ENCODE measurements around the gene CYP4F11. TPM values are rescaled to one million over a fixed set of nuclear protein-coding genes. Genes with fewer than 3 reads are reported as not detected.
"Not testable (repeated sequence)": the region's sequence is repeated elsewhere in the genome, so short reads cannot be mapped to it uniquely, and the experiment has no call there.

Gene CYP4F11
- total and polyA plus RNA-seq, 12 donors = 0.09 to 2.1 (median 0.56) TPM; not detected in 4

GRCh38 chr19:15911599-15912235 lies 22.6 kb downstream of the CYP4F11 start:
- Histone ChIP-seq H3K9me3 (peaks cover 0 to 24% (median 4%) of the 10 kb centered on the region in 11 donors), H3K4me3 (no peak overlapping the region), H3K27ac (no peak overlapping the region), H3K4me1 (no peaks in the 10 kb centered on the region), H3K27me3 (peaks cover 0 to 93% (median 63%) of the 10 kb centered on the region in 7 donors), H3K36me3 (no peaks in the 10 kb centered on the region)
- TF ChIP-seq CTCF (IDR thresholded peaks at IDR 0.05) = no peak
- DNase-seq = no peak
- 3% methylated on average over 41 to 44 of the region's 44 CpGs for WGBS, 2 donors
- ATAC-seq = no peak
- intact Hi-C loops (cut with DNase I) = no loop called here

GRCh38 chr19:15905026-15905425 lies 29.3 kb downstream of the CYP4F11 start:
- no peak overlapping the region for H3K27ac ChIP-seq
- ATAC-seq (no peak), DNase-seq (no peak)
- H3K4me1 ChIP-seq = no peaks in the 10 kb centered on the region
- peaks cover 0 to 51% (median 28%) of the 10 kb centered on the region in 7 donors for H3K27me3 ChIP-seq
- TF ChIP-seq CTCF (IDR thresholded peaks at IDR 0.05) = no peak
- no peaks in the 10 kb centered on the region for H3K36me3 ChIP-seq
- intact Hi-C loops (cut with DNase I) = no loop called here
- peaks cover 0 to 8% (median 0%) of the 10 kb centered on the region in 11 donors for H3K9me3 ChIP-seq
- H3K4me3 ChIP-seq = no peak overlapping the region

- H3K9me3 ChIP-seq; ATAC-seq; H3K27ac ChIP-seq; H3K36me3 ChIP-seq; H3K4me3 ChIP-seq; intact Hi-C loops (cut with DNase I); H3K4me1 ChIP-seq; DNase-seq: not testable (repeated sequence)
- peaks cover 0 to 52% (median 30%) of the 10 kb centered on the region in 7 donors for H3K27me3 ChIP-seq
- 90 to 91% methylated on average over 29 of the region's 29 CpGs for WGBS, 2 donors
Observed at GRCh38 chr19:15902898-15903297, 31.4 kb downstream of the CYP4F11 start.

- intact Hi-C loops (cut with DNase I) = no loop called here
- ATAC-seq (no peak), DNase-seq (no peak)
- Histone ChIP-seq H3K27me3 (peaks cover 0 to 52% (median 31%) of the 10 kb centered on the region in 7 donors), H3K9me3 (peaks cover 0 to 8% (median 0%) of the 10 kb centered on the region in 11 donors), H3K27ac (no peak overlapping the region), H3K4me1 (no peaks in the 10 kb centered on the region), H3K36me3 (no peaks in the 10 kb centered on the region), H3K4me3 (no peak overlapping the region)
- no peak for TF ChIP-seq CTCF (IDR thresholded peaks at IDR 0.05)
- WGBS, 2 donors = 83 to 86% methylated on average over 11 of the region's 11 CpGs
Observed at GRCh38 chr19:15902254-15902653, 32.1 kb downstream of the CYP4F11 start.

GRCh38 chr19:15900504-15900903 lies 33.8 kb downstream of the CYP4F11 start:
- ATAC-seq = no peak
- Histone ChIP-seq H3K27me3 (peaks cover 0 to 48% (median 28%) of the 10 kb centered on the region in 7 donors), H3K36me3 (no peaks in the 10 kb centered on the region), H3K9me3 (peaks cover 0 to 8% (median 0%) of the 10 kb centered on the region in 11 donors), H3K4me3 (no peak overlapping the region), H3K27ac (no peak overlapping the region), H3K4me1 (no peaks in the 10 kb centered on the region)
- WGBS, 2 donors = 76 to 86% methylated on average over 9 to 11 of the region's 11 CpGs
- intact Hi-C loops (cut with DNase I) = no loop called here
- no peak for TF ChIP-seq CTCF (IDR thresholded peaks at IDR 0.05)
- DNase-seq = no peak

GRCh38 chr19:15900032-15900431 lies 34.3 kb downstream of the CYP4F11 start:
- H3K9me3 ChIP-seq; H3K27ac ChIP-seq; DNase-seq; ATAC-seq; H3K4me1 ChIP-seq; intact Hi-C loops (cut with DNase I); H3K36me3 ChIP-seq: not testable (repeated sequence)
- Histone ChIP-seq H3K4me3 (peak overlapping the region in 1 of 10 donors; percentile 14), H3K27me3 (peaks cover 0 to 45% (median 28%) of the 10 kb centered on the region in 7 donors)
- 36 to 48% methylated on average over 8 to 12 of the region's 15 CpGs for WGBS, 2 donors

- WGBS, 2 donors = 8 to 21% methylated on average over 30 of the region's 30 CpGs
- H3K27ac ChIP-seq; ATAC-seq; H3K36me3 ChIP-seq; intact Hi-C loops (cut with DNase I); H3K9me3 ChIP-seq; DNase-seq; H3K4me1 ChIP-seq: not testable (repeated sequence)
- peak overlapping the region in 1 of 10 donors; percentile 14 for H3K4me3 ChIP-seq
- peaks cover 0 to 45% (median 32%) of the 10 kb centered on the region in 7 donors for H3K27me3 ChIP-seq
Observed at GRCh38 chr19:15899561-15899960, 34.8 kb downstream of the CYP4F11 start.
